ENCODE data around the gene ETNK2. TPM values are rescaled to one million over a fixed set of nuclear protein-coding genes. Genes with fewer than 3 reads are reported as not detected.

The ETNK2 gene
- total RNA-seq, 2 experiments from 2014 or later, result 1.9 TPM; not detected in 1

DNA sequence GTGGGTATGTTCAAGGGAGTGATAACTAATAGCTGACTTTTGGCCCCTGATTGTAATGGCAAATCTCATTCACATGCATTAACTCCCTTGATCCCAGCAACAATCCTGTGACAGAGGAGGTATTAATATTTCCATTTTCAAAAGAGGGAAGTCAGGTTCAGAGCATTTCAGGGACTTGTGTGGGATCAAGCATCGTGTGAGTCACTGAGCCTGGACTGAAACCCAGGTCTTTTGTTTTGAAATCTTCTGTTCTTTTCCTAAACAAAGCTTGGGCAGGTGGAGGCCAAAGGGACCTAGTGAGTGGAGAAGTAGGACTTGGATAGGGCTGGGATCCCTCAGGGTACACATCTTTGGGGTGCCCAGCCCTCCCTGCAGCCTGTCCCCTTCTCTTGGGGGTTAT is 37.9 kb downstream of the ETNK2 start:
- DNase-seq (ENCODE audit: low spot score), result no peak
- no peaks in the 10 kb centered on the region for H3K79me2 ChIP-seq (ENCODE audit: insufficient read depth, low read depth, low read length)
- no peaks in the 10 kb centered on the region for H4K20me1 ChIP-seq (ENCODE audit: insufficient read depth, low read length)
- no TSS peak for BruUV-seq (replicated peaks)
- H3K9me2 ChIP-seq (ENCODE audit: insufficient read depth, low read length), result no peaks in the 10 kb centered on the region
- TF ChIP-seq EZH2phosphoT487 (IDR thresholded peaks at IDR 0.05; ENCODE audit: borderline replicate concordance, low read depth, low read length), result no peak
- TF ChIP-seq, protein P1, sequence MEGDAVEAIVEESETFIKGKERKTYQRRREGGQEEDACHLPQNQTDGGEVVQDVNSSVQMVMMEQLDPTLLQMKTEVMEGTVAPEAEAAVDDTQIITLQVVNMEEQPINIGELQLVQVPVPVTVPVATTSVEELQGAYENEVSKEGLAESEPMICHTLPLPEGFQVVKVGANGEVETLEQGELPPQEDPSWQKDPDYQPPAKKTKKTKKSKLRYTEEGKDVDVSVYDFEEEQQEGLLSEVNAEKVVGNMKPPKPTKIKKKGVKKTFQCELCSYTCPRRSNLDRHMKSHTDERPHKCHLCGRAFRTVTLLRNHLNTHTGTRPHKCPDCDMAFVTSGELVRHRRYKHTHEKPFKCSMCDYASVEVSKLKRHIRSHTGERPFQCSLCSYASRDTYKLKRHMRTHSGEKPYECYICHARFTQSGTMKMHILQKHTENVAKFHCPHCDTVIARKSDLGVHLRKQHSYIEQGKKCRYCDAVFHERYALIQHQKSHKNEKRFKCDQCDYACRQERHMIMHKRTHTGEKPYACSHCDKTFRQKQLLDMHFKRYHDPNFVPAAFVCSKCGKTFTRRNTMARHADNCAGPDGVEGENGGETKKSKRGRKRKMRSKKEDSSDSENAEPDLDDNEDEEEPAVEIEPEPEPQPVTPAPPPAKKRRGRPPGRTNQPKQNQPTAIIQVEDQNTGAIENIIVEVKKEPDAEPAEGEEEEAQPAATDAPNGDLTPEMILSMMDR (conservative IDR thresholded peaks at IDR 0.05; ENCODE audit: low read length), result no peak
- H2AFZ ChIP-seq (ENCODE audit: low read length), result no peak overlapping the region
- no peak overlapping the region for H3K4me2 ChIP-seq (ENCODE audit: low read length)
- no peaks in the 10 kb centered on the region for H3K36me3 ChIP-seq (ENCODE audit: insufficient read depth, low read length)
- intact Hi-C loops (cut with micrococcal nuclease; ENCODE audit: unreplicated experiment), result no loop called here
- ChIA-PET CTCF (ENCODE audit: unreplicated experiment) (no interaction called here), POLR2A (no interaction called here)
- no peak overlapping the region for H3K27ac ChIP-seq (ENCODE audit: low read depth, low read length, poor library complexity, severe bottlenecking)
- no peaks in the 10 kb centered on the region for H3K9me3 ChIP-seq (ENCODE audit: low read length)
- H3K4me3 ChIP-seq (ENCODE audit: low read depth, low read length, poor library complexity, severe bottlenecking), result no peak overlapping the region
- peaks cover 9% of the 10 kb centered on the region for H3K4me1 ChIP-seq (ENCODE audit: insufficient read depth, low read length, poor library complexity, severe bottlenecking)

DNA sequence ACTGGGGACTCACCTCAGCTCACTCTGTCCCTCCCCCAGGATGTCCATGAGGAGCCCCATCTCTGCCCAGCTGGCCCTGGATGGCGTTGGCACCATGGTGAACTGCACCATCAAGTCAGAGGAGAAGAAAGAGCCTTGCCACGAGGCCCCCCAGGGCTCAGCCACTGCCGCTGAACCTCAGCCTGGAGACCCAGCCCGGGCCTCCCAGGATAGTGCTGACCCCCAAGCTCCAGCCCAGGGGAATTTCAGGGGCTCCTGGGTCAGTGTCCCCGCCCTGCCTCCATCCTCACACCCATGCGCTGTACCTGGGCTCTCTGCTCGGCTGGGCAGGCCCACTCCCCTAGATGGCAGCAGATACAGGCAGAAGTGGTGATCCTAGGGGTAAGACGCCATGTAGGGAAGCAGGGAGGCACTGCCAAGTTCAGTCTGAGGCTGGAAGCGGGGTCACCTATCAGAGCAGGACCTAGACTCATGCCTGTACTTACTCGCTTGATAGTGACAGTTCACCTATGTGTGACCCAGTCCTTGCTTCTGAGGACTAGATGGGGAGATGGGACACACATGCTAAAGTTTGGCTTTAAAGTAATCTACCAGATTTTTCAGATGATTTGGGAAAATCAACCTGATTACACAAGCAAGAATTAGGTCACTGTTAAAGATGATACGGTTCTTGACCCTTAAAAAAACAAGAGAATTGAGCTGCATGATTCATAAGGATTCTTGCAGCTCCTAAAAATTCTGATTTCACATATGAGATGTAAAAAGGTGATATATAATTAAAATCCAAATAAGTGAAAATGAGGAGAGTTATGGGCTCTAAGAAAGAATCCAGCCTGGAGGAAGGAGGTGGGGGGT is 38.7 kb downstream of the ETNK2 start:
- ChIA-PET CTCF (ENCODE audit: unreplicated experiment) (no interaction called here), POLR2A (interaction anchor here (0.6 to 1.2 kb wide), 2 partner anchors 15 to 548 kb away, joined by 3 read pairs; no protein-coding TSS in a partner anchor)
- no peak for DNase-seq (ENCODE audit: low spot score)
- intact Hi-C loops (cut with micrococcal nuclease; ENCODE audit: unreplicated experiment), result no loop called here
- H2AFZ ChIP-seq (ENCODE audit: low read length), result no peak overlapping the region
- BruUV-seq (replicated peaks), result no TSS peak
- no peaks in the 10 kb centered on the region for H4K20me1 ChIP-seq (ENCODE audit: insufficient read depth, low read length)
- no peaks in the 10 kb centered on the region for H3K36me3 ChIP-seq (ENCODE audit: insufficient read depth, low read length)
- no peak overlapping the region for H3K27ac ChIP-seq (ENCODE audit: low read depth, low read length, poor library complexity, severe bottlenecking)
- H3K4me3 ChIP-seq (ENCODE audit: low read depth, low read length, poor library complexity, severe bottlenecking), result no peak overlapping the region
- H3K4me2 ChIP-seq (ENCODE audit: low read length), result no peak overlapping the region
- peaks cover 9% of the 10 kb centered on the region for H3K4me1 ChIP-seq (ENCODE audit: insufficient read depth, low read length, poor library complexity, severe bottlenecking)
- H3K9me2 ChIP-seq (ENCODE audit: insufficient read depth, low read length), result no peaks in the 10 kb centered on the region
- TF ChIP-seq EZH2phosphoT487 (IDR thresholded peaks at IDR 0.05; ENCODE audit: borderline replicate concordance, low read depth, low read length), result no peak
- TF ChIP-seq, protein P1 (conservative IDR thresholded peaks at IDR 0.05; ENCODE audit: low read length), result peak; percentile 32; the same call in 1 of the 2 replicates
- no peaks in the 10 kb centered on the region for H3K9me3 ChIP-seq (ENCODE audit: low read length)
- H3K79me2 ChIP-seq (ENCODE audit: insufficient read depth, low read depth, low read length), result no peaks in the 10 kb centered on the region

All from OCI-LY7 (cell line).